K562 (cell line): Measurements from ENCODE around the gene CBR4. TPM values are rescaled to one million over a fixed set of nuclear protein-coding genes. Genes with fewer than 3 reads are reported as not detected.
A peak's percentile ranks its signal among the peaks of the same experiment; 100 is the strongest.

ENCODE experiments used
- BCOR ChIP-seq: fragments of 450-650 bp; IDR thresholded peaks from 2 replicates; pipeline ENCODE4 v1.6.1; 2016
- FOXJ3 ChIP-seq: sonication (generic); formaldehyde crosslinking; IDR thresholded peaks from 2 replicates; pipeline ENCODE4 v1.4.0; 2020; ENCODE audit warnings: mild to moderate bottlenecking, missing genetic modification reagents
- HCFC1 ChIP-seq: IDR thresholded peaks from 2 replicates; pipeline ENCODE4 v1.6.1; 2012; ENCODE audit warnings: low read depth, low read length, improper control_type of control experiment
- MCM5 ChIP-seq: fragments of 450-650 bp; IDR thresholded peaks from 2 replicates; pipeline ENCODE4 v1.6.1; 2016; ENCODE audit warnings: low read depth
- MXI1 ChIP-seq: IDR thresholded peaks from 2 replicates; pipeline ENCODE4 v1.6.1; 2011; ENCODE audit warnings: low read depth, mild to moderate bottlenecking, improper control_type of control experiment, low read length
- NBN ChIP-seq: fragments of 450-650 bp; IDR thresholded peaks from 2 replicates; pipeline ENCODE4 v1.6.1; 2016; ENCODE audit warnings: low read depth, mild to moderate bottlenecking
- POLR2G ChIP-seq: fragments of 200-400 bp; formaldehyde crosslinking; IDR thresholded peaks from 2 replicates; pipeline ENCODE4 v1.6.1; 2017; ENCODE audit warnings: low read depth, mild to moderate bottlenecking, antibody characterized with exemption, low read length, moderate library complexity
- RBFOX2 ChIP-seq: fragments of 200-400 bp; formaldehyde crosslinking; IDR thresholded peaks from 2 replicates; pipeline ENCODE4 v1.6.1; 2017; ENCODE audit warnings: low read depth, mild to moderate bottlenecking, low read length, moderate library complexity
- SP1 ChIP-seq: sonication (generic); formaldehyde crosslinking; IDR thresholded peaks from 2 replicates; pipeline ENCODE4 v1.8.1; 2022; ENCODE audit warnings: mild to moderate bottlenecking, missing genetic modification reagents
- TEAD1 ChIP-seq, 2 experiments: fragments of 450-650 bp in 1 of 2; sonication (generic) in 1 of 2; formaldehyde crosslinking; IDR thresholded peaks; 2 replicates each; pipeline versions ENCODE4 v1.4.0 to v1.8.0; 2020 to 2022; ENCODE audit warnings: mild to moderate bottlenecking in 2 of 2, missing genetic modification reagents in 1 of 2
- ZNF175 ChIP-seq: fragments of 200-800 bp; sonication (Bioruptor generic); IDR thresholded peaks from 2 replicates; pipeline ENCODE4 v1.6.1; 2016; ENCODE audit warnings: low read depth, mild to moderate bottlenecking, missing genetic modification characterization, missing compliant biosample characterization
- polyA plus RNA-seq, 8 experiments: library from polyadenylated mRNA; depleted of rRNA in 4 of 8; stranded (reverse) in 5 of 8; unstranded in 3 of 8; fragments of >200 nt; fragmentation: Nextera tagmentation in 2 of 8; fragmentation: Illumina TruSeq in 1 of 8; extraction: Ambion mirVana in 2 of 8; extraction: Trizol in 1 of 8; gene quantifications; 2 replicates each; pipeline versions ENCODE4 v1.2.1 to v1.2.3, GENCODE V29; 2011 to 2014; ENCODE audit warnings: inconsistent platforms in 1 of 8, missing spikeins in 1 of 8
- total RNA-seq, 7 experiments: library from RNA; depleted of rRNA in 6 of 7; stranded (reverse); fragments of >200 nt in 6 of 7; fragmentation: Illumina TruSeq in 2 of 7; extraction: Trizol in 2 of 7; gene quantifications; 2 replicates each; pipeline versions ENCODE4 v1.2.1 to v1.2.3, GENCODE V29; 2011 to 2021; ENCODE audit warnings: low replicate concordance in 1 of 7
- TF ChIP-seq, protein P1 (sequence below): IDR thresholded peaks from 2 replicates; pipeline ENCODE4 v1.6.1; 2012; ENCODE audit warnings: low read depth, low read length, improper control_type of control experiment, borderline replicate concordance
- TF ChIP-seq, protein P2 (sequence below): sonication (generic); formaldehyde crosslinking; IDR thresholded peaks from 2 replicates; pipeline ENCODE4 v1.8.1; 2023; ENCODE audit warnings: mild to moderate bottlenecking, missing genetic modification reagents
- TF ChIP-seq, protein P3 (sequence below): fragments of 200-800 bp; sonication (Bioruptor generic); IDR thresholded peaks from 2 replicates; pipeline ENCODE4 v1.6.1; 2017; ENCODE audit warnings: missing genetic modification characterization, missing compliant biosample characterization
- TF ChIP-seq, protein P4 (sequence below), 2 experiments: fragments of 200-800 bp in 1 of 2; sonication (Bioruptor generic) in 1 of 2; sonication (generic) in 1 of 2; formaldehyde crosslinking in 1 of 2; IDR thresholded peaks in 1 of 2; conservative IDR thresholded peaks in 1 of 2; 2 replicates each; pipeline versions ENCODE4 v1.5.0 to v1.6.1; 2016 to 2020; ENCODE audit warnings: missing compliant biosample characterization in 1 of 2, missing genetic modification characterization in 1 of 2, missing genetic modification reagents in 1 of 2
- TF ChIP-seq, protein P5 (sequence below), 2 experiments: fragments of 450-650 bp; IDR thresholded peaks; 2 replicates each; pipeline ENCODE4 v1.6.1; 2016

CBR4 gene
- total and polyA plus RNA-seq, 9 of the 15 experiments (the other 6 are each of a cell fraction or from before 2014, with no cell fraction given), result 12.1 to 26.4 (median 18.6) TPM

DNA sequence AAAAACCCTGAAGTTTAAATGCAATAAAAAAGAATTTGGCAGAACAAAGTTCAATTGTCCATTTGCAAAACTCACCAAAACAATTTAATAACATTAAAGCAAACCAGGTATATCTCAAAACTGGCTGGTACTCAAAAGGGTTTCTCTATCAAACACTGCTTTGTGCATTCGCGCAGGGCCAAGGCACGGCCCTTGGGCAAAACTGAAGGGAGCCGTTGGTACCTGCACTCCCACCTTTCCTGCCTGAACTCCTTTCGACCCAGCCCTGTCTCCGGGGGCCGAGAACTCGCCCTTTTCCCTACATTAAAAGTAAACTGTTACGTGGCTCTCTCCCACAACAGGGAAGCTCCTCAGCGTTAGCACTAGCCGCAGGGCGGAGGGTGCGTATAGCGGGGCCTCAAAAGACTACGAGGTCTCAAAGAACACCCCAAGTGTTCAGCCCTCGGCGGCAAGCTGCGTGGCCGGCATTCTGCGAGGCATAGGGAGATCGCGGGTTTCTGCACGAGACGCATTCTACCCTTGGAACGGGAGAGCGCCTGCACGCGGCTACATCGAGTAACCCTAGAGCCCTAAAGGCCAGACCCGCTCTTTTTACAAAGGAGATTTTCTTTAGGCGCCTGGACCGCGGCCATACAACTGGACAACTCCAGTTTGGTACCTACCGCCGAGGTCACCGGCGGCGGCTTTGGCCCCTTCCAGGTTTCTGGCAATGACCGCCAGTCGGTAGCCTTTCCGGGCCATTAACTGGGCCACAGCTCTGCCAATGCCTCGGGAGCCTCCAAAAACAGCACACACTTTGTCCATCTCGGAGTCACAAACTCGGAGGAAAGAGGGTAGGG, 550 bp downstream of the CBR4 start (continued):
- TF ChIP-seq TEAD1 (CRISPR knock-in tag; IDR thresholded peaks at IDR 0.05) (peak in 1 of 2 experiments; percentile 53; a peak in 1 of 4 replicates), MXI1 (no peak), MCM5 (no peak), RBFOX2 (peak; percentile 84), SP1 (no peak), NBN (peak; percentile 75), POLR2G (no peak), FOXJ3 (CRISPR knock-in tag) (0 out of 2 replicates have a peak, but pooled peaks have one; percentile 26), HCFC1 (no peak), BCOR (peak; percentile 9; the same call in 1 of the 2 replicates), ZNF175 (0 out of 2 replicates have a peak, but pooled peaks have one; percentile 11)
- TF ChIP-seq, protein P1, sequence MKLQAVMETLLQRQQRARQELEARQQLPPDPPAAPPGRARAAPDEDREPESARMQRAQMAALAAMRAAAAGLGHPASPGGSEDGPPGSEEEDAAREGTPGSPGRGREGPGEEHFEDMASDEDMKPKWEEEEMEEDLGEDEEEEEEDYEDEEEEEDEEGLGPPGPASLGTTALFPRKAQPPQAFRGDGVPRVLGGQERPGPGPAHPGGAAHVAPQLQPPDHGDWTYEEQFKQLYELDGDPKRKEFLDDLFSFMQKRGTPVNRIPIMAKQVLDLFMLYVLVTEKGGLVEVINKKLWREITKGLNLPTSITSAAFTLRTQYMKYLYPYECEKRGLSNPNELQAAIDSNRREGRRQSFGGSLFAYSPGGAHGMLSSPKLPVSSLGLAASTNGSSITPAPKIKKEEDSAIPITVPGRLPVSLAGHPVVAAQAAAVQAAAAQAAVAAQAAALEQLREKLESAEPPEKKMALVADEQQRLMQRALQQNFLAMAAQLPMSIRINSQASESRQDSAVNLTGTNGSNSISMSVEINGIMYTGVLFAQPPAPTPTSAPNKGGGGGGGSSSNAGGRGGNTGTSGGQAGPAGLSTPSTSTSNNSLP, result no peak
- TF ChIP-seq, protein P2, sequence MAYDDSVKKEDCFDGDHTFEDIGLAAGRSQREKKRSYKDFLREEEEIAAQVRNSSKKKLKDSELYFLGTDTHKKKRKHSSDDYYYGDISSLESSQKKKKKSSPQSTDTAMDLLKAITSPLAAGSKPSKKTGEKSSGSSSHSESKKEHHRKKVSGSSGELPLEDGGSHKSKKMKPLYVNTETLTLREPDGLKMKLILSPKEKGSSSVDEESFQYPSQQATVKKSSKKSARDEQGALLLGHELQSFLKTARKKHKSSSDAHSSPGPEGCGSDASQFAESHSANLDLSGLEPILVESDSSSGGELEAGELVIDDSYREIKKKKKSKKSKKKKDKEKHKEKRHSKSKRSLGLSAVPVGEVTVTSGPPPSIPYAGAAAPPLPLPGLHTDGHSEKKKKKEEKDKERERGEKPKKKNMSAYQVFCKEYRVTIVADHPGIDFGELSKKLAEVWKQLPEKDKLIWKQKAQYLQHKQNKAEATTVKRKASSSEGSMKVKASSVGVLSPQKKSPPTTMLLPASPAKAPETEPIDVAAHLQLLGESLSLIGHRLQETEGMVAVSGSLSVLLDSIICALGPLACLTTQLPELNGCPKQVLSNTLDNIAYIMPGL (CRISPR knock-in tag), result peak; percentile 15; the same call in 1 of the 2 replicates
- TF ChIP-seq, protein P3, sequence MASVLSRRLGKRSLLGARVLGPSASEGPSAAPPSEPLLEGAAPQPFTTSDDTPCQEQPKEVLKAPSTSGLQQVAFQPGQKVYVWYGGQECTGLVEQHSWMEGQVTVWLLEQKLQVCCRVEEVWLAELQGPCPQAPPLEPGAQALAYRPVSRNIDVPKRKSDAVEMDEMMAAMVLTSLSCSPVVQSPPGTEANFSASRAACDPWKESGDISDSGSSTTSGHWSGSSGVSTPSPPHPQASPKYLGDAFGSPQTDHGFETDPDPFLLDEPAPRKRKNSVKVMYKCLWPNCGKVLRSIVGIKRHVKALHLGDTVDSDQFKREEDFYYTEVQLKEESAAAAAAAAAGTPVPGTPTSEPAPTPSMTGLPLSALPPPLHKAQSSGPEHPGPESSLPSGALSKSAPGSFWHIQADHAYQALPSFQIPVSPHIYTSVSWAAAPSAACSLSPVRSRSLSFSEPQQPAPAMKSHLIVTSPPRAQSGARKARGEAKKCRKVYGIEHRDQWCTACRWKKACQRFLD, result peak; percentile 71; the same call in 1 of the 2 replicates
- TF ChIP-seq, protein P4, sequence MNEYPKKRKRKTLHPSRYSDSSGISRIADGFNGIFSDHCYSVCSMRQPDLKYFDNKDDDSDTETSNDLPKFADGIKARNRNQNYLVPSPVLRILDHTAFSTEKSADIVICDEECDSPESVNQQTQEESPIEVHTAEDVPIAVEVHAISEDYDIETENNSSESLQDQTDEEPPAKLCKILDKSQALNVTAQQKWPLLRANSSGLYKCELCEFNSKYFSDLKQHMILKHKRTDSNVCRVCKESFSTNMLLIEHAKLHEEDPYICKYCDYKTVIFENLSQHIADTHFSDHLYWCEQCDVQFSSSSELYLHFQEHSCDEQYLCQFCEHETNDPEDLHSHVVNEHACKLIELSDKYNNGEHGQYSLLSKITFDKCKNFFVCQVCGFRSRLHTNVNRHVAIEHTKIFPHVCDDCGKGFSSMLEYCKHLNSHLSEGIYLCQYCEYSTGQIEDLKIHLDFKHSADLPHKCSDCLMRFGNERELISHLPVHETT (CRISPR knock-in tag; conservative IDR thresholded peaks at IDR 0.05 in 1 of 2, IDR thresholded peaks at IDR 0.05 in 1 of 2), result no peak
- TF ChIP-seq, protein P5, sequence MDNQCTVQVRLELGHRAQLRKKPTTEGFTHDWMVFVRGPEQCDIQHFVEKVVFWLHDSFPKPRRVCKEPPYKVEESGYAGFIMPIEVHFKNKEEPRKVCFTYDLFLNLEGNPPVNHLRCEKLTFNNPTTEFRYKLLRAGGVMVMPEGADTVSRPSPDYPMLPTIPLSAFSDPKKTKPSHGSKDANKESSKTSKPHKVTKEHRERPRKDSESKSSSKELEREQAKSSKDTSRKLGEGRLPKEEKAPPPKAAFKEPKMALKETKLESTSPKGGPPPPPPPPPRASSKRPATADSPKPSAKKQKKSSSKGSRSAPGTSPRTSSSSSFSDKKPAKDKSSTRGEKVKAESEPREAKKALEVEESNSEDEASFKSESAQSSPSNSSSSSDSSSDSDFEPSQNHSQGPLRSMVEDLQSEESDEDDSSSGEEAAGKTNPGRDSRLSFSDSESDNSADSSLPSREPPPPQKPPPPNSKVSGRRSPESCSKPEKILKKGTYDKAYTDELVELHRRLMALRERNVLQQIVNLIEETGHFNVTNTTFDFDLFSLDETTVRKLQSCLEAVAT (IDR thresholded peaks at IDR 0.05), result 0 out of 4 replicates have a peak, but pooled peaks of 1 of the 2 experiments have one; percentile 15
